CD14-positive monocyte (primary cell): Measurements from ENCODE around the gene STARD8. TPM values are rescaled to one million over a fixed set of nuclear protein-coding genes. Genes with fewer than 3 reads are reported as not detected.

ENCODE experiments used
- DNase-seq, 3 donors: peaks; one replicate each; pipeline ENCODE4 v3.0.0-alpha.2; 2011 to 2022
- H2AFZ ChIP-seq: 2 replicates; pipeline ENCODE4 v1.6.0; 2012; ENCODE audit warnings: mild to moderate bottlenecking, low read depth, low read length, inconsistent platforms; ENCODE audit not compliant: insufficient read depth, poor library complexity, severe bottlenecking
- H3K27ac ChIP-seq, 2 donors: 1 replicate in 1 of 2; 2 replicates in 1 of 2; pipeline ENCODE4 v1.5.1; 2012 to 2013; ENCODE audit warnings: low read length in 2 of 2, control low read depth in 1 of 2, inconsistent platforms in 1 of 2, low read depth in 1 of 2, mild to moderate bottlenecking in 1 of 2
- H3K27me3 ChIP-seq, 2 donors: one replicate each; pipeline versions ENCODE4 v1.6.0 to v1.6.1; 2011 to 2013; ENCODE audit warnings: low read length in 2 of 2; ENCODE audit not compliant: control insufficient read depth in 2 of 2, insufficient read depth in 2 of 2
- H3K36me3 ChIP-seq, 2 donors: replicated peaks in 1 of 2; 1 replicate in 1 of 2; 2 replicates in 1 of 2; pipeline versions ENCODE4 v1.5.1 to v1.6.1; 2012 to 2013; ENCODE audit warnings: low read length in 2 of 2, control low read depth in 1 of 2, inconsistent platforms in 1 of 2, mild to moderate bottlenecking in 1 of 2; ENCODE audit not compliant: insufficient read depth in 2 of 2, control insufficient read depth in 1 of 2
- H3K4me1 ChIP-seq, 2 donors: 1 replicate in 1 of 2; 2 replicates in 1 of 2; pipeline versions ENCODE4 v1.5.1 to v1.6.1; 2012 to 2013; ENCODE audit warnings: low read length in 2 of 2, control low read depth in 1 of 2, inconsistent platforms in 1 of 2, mild to moderate bottlenecking in 1 of 2, moderate library complexity in 1 of 2; ENCODE audit not compliant: insufficient read depth in 2 of 2, control insufficient read depth in 1 of 2
- H3K4me2 ChIP-seq: replicated peaks from 2 replicates; pipeline ENCODE3; 2012; ENCODE audit warnings: low read length, moderate library complexity, mild to moderate bottlenecking; ENCODE audit not compliant: poor library complexity, severe bottlenecking; ENCODE audit errors: extremely low read depth
- H3K4me3 ChIP-seq, 3 experiments: fragments of 200-600 bp in 1 of 3; sonication (generic) in 1 of 3; replicated peaks in 1 of 3; 1 replicate in 2 of 3; 2 replicates in 1 of 3; pipeline ENCODE4 v1.5.1; 2011 to 2013; ENCODE audit warnings: low read length in 3 of 3, mild to moderate bottlenecking in 3 of 3, control low read depth in 2 of 3, low read depth in 2 of 3, inconsistent platforms in 1 of 3, moderate library complexity in 1 of 3
- H3K79me2 ChIP-seq: 2 replicates; pipeline ENCODE4 v1.6.0; 2012; ENCODE audit warnings: mild to moderate bottlenecking, control low read depth, inconsistent platforms, low read length, moderate library complexity; ENCODE audit not compliant: insufficient read depth
- H3K9ac ChIP-seq: 2 replicates; pipeline ENCODE4 v1.6.0; 2017; ENCODE audit warnings: low read length, mild to moderate bottlenecking; ENCODE audit not compliant: insufficient read depth, poor library complexity, severe bottlenecking
- H3K9me3 ChIP-seq, 2 donors: replicated peaks in 1 of 2; 1 replicate in 1 of 2; 2 replicates in 1 of 2; pipeline versions ENCODE4 v1.5.1 to v1.6.1; 2012 to 2013; ENCODE audit warnings: low read length in 2 of 2, control low read depth in 1 of 2; ENCODE audit not compliant: control insufficient read depth in 1 of 2, insufficient read depth in 1 of 2
- H4K20me1 ChIP-seq: 2 replicates; pipeline ENCODE4 v1.6.0; 2012; ENCODE audit warnings: mild to moderate bottlenecking, low read length, control low read depth, moderate library complexity; ENCODE audit not compliant: insufficient read depth
- H3K27ac Mint-ChIP-seq, 7 donors: one replicate each; pipeline ENCODE4 v1.8.0; 2020; ENCODE audit warnings: mild to moderate bottlenecking in 7 of 7, mixed read lengths in 7 of 7, moderate library complexity in 6 of 7, inconsistent platforms in 2 of 7
- H3K27me3 Mint-ChIP-seq, 3 donors: one replicate each; pipeline ENCODE4 v1.8.0; 2021 to 2022; ENCODE audit warnings: low read depth in 3 of 3, mild to moderate bottlenecking in 3 of 3, mixed read lengths in 3 of 3, moderate library complexity in 3 of 3, inconsistent platforms in 1 of 3
- H3K36me3 Mint-ChIP-seq, 2 donors: one replicate each; pipeline ENCODE4 v1.8.0; 2020; ENCODE audit warnings: mixed read lengths in 2 of 2, inconsistent platforms in 1 of 2, mild to moderate bottlenecking in 1 of 2
- H3K4me1 Mint-ChIP-seq: one replicate; pipeline ENCODE4 v1.8.0; 2020; ENCODE audit warnings: mild to moderate bottlenecking, mixed read lengths
- H3K4me3 Mint-ChIP-seq, 2 donors: one replicate each; pipeline ENCODE4 v1.8.0; 2020; ENCODE audit warnings: mild to moderate bottlenecking in 2 of 2, mixed read lengths in 2 of 2, moderate library complexity in 1 of 2
- H3K9me3 Mint-ChIP-seq, 7 donors: one replicate each; pipeline ENCODE4 v1.8.0; 2020 to 2022; ENCODE audit warnings: mixed read lengths in 7 of 7, mild to moderate bottlenecking in 6 of 7, moderate library complexity in 6 of 7, inconsistent platforms in 2 of 7
- CTCF ChIP-seq: fragments of 200-600 bp; IDR thresholded peaks from one replicate; pipeline ENCODE4 v1.8.0; 2022; ENCODE audit warnings: antibody characterized with exemption, mild to moderate bottlenecking
- WGBS: methylation state at CpG from one replicate; pipeline ENCODE4 v1.1.5; 2013; ENCODE audit warnings: missing lambda C conversion rate; ENCODE audit not compliant: insufficient coverage; 5-methylcytosine and 5-hydroxymethylcytosine counted together
- intact Hi-C, 2 donors: fragments of 100-400 bp; cut with micrococcal nuclease; formaldehyde crosslinking; loops; one replicate each; pipeline versions ENCODE4 v1.15.0 to v1.15.1; 2023
- polyA plus RNA-seq, 3 donors: library from polyadenylated mRNA; depleted of rRNA in 1 of 3; unstranded in 2 of 3; stranded (reverse) in 1 of 3; fragments of 300-500 nt in 2 of 3; fragments of >200 nt in 1 of 3; fragmentation: Illumina TruSeq in 2 of 3; gene quantifications; 1 replicate in 2 of 3; 2 replicates in 1 of 3; pipeline ENCODE4 v1.2.3, GENCODE V29; 2012 to 2021

Gene STARD8
- polyA plus RNA-seq, 3 donors = 1.2 to 4.1 (median 1.7) TPM

DNA sequence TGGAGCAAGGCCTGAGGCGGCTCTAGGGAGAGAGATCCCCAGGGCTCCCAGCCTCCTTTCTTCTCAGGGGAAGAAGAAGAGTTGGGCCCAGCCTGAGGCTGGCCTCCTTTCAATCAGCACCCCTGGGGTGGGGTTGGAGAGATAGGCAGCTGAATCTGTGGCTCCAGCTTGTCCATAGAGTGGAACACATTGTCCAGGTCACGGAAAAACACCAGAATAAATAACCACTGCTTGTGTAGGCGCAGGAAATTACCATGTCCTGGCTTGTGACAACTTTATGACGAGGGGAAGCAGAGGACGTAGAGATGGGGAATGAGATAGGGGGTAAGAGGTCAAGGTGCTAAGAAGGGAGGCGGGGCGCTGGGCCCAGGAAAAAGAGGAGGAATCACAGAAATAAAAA, 100.6 kb downstream of the STARD8 start:
- Mint-ChIP-seq H3K9me3 (peaks cover 0 to 5% (median under 1%) of the 10 kb centered on the region in 7 donors), H3K4me1 (peaks cover 2% of the 10 kb centered on the region), H3K27ac (no peak overlapping the region), H3K27me3 (peaks cover 0 to 7% (median 1%) of the 10 kb centered on the region in 3 donors), H3K36me3 (no peaks in the 10 kb centered on the region), H3K4me3 (no peak overlapping the region)
- H2AFZ ChIP-seq = no peak overlapping the region
- H3K27ac ChIP-seq = no peak overlapping the region
- intact Hi-C loops = no loop called here
- no peak overlapping the region for H3K9ac ChIP-seq
- DNase-seq = no peak
- H3K4me1 ChIP-seq = no peaks in the 10 kb centered on the region
- H3K4me3 ChIP-seq = no peak overlapping the region
- H3K79me2 ChIP-seq = no peaks in the 10 kb centered on the region
- H3K4me2 ChIP-seq = no peak overlapping the region
- H3K9me3 ChIP-seq = no peaks in the 10 kb centered on the region
- WGBS = no CpG with 5 or more reads among the region's 7 CpGs
- H3K27me3 ChIP-seq = no peaks in the 10 kb centered on the region
- no peaks in the 10 kb centered on the region for H3K36me3 ChIP-seq
- no peaks in the 10 kb centered on the region for H4K20me1 ChIP-seq
- no peak for TF ChIP-seq CTCF

DNA sequence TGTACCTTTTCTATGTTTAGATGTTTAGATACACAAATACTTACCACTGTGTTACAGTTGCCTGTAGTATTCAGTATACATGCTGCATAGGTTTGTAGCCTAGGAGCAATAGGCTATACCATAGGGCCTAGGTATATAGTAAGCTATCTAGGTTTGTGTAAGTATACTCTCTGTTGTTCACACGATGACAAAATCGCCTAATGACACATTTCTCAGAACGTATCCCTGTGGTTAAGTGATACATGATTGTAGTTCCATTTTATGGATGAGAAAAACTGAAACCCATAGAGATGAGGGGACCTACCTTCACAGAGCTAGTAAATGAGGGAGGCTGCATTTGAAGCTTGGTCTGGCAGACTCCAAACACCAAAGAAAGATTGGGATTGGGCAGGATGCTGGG, 102.0 kb downstream of the STARD8 start:
- no peak overlapping the region for H3K27ac ChIP-seq
- DNase-seq = no peak
- Mint-ChIP-seq H3K27ac (no peak overlapping the region), H3K4me3 (no peak overlapping the region), H3K4me1 (peaks cover 2% of the 10 kb centered on the region), H3K9me3 (peaks cover 0 to 8% (median 4%) of the 10 kb centered on the region in 7 donors), H3K27me3 (peaks cover 0 to 7% (median 0%) of the 10 kb centered on the region in 3 donors), H3K36me3 (no peaks in the 10 kb centered on the region)
- H3K9me3 ChIP-seq = no peaks in the 10 kb centered on the region
- no peak overlapping the region for H3K4me3 ChIP-seq
- no peaks in the 10 kb centered on the region for H4K20me1 ChIP-seq
- no peak overlapping the region for H3K9ac ChIP-seq
- H3K79me2 ChIP-seq = no peaks in the 10 kb centered on the region
- H3K4me2 ChIP-seq = no peak overlapping the region
- no peaks in the 10 kb centered on the region for H3K27me3 ChIP-seq
- no peak overlapping the region for H2AFZ ChIP-seq
- intact Hi-C loops = no loop called here
- TF ChIP-seq CTCF = no peak
- no peaks in the 10 kb centered on the region for H3K4me1 ChIP-seq
- H3K36me3 ChIP-seq = no peaks in the 10 kb centered on the region
- no CpG with 5 or more reads among the region's 3 CpGs for WGBS
